Measurements from ENCODE around the gene HABP2. TPM values are rescaled to one million over a fixed set of nuclear protein-coding genes. Genes with fewer than 3 reads are reported as not detected.

The HABP2 gene
- total RNA-seq, 1 donor from 2014 or later = not detected

DNA sequence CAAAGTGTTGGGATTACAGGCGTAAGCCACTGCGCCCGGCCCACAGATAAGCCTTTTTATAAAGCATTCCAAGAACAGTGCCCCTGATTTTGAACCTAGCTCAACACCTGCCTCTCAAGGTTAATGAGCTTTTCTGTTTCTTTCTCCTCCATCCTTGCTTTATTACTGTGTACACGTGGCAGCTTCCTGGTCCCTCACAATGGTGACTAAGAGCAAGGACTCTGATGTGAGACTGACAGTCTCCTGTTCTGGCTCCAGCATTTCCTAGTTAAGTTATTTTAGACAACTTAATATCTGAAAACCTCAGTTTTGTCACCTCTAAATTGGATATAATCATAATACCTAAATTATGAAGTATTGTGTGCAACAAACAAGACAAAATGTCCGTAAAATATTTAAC, 9.9 kb downstream of the HABP2 start:
- H3K27me3 Mint-ChIP-seq (ENCODE audit: unreplicated experiment) = peaks cover 8% of the 10 kb centered on the region
- H3K9me3 Mint-ChIP-seq (ENCODE audit: unreplicated experiment) = peaks cover 6% of the 10 kb centered on the region
- no peaks in the 10 kb centered on the region for H3K4me1 Mint-ChIP-seq (ENCODE audit: low read depth, unreplicated experiment)
- TF ChIP-seq CTCF (IDR thresholded peaks at IDR 0.05; ENCODE audit: partially characterized antibody, unreplicated experiment) = no peak
- H3K36me3 Mint-ChIP-seq (ENCODE audit: unreplicated experiment) = peaks cover 5% of the 10 kb centered on the region
- DNase-seq = no peak
- H3K4me3 Mint-ChIP-seq (ENCODE audit: unreplicated experiment) = no peak overlapping the region
- H3K27ac Mint-ChIP-seq (ENCODE audit: unreplicated experiment) = no peak overlapping the region

- peak; percentile 88 for DNase-seq
- Mint-ChIP-seq H3K9me3 (ENCODE audit: unreplicated experiment) (peaks cover 6% of the 10 kb centered on the region), H3K4me3 (ENCODE audit: unreplicated experiment) (peak overlapping the region; percentile 67), H3K4me1 (ENCODE audit: low read depth, unreplicated experiment) (no peaks in the 10 kb centered on the region), H3K27me3 (ENCODE audit: unreplicated experiment) (peaks cover 9% of the 10 kb centered on the region), H3K36me3 (ENCODE audit: unreplicated experiment) (peaks cover 10% of the 10 kb centered on the region), H3K27ac (ENCODE audit: unreplicated experiment) (no peak overlapping the region)
- TF ChIP-seq CTCF (IDR thresholded peaks at IDR 0.05; ENCODE audit: partially characterized antibody, unreplicated experiment) = peak; percentile 99
Observed at GRCh38 chr10:113563306-113564088, 10.6 kb downstream of the HABP2 start.

DNA sequence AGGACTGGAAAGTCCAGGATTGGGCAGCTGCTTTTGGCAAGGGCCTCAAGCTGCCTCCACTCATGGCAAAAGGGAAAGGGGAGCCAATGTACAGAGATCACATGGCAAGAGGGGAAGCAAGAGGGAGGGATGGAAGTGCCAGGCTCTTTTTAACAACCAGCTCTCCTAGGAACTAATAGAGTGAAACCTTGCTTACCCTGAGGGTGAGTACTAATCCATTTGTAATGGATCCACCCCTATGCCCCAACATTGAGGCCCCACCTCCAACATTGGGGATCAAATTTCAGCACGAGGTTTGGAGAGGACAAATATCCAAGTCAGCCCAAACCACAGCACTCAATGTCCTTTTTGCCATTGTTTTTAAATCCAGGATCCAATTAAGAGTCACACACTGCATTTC, 12.5 kb downstream of the HABP2 start:
- Mint-ChIP-seq H3K27me3 (ENCODE audit: unreplicated experiment) (peaks cover 7% of the 10 kb centered on the region), H3K27ac (ENCODE audit: unreplicated experiment) (no peak overlapping the region), H3K4me3 (ENCODE audit: unreplicated experiment) (no peak overlapping the region), H3K4me1 (ENCODE audit: low read depth, unreplicated experiment) (no peaks in the 10 kb centered on the region), H3K36me3 (ENCODE audit: unreplicated experiment) (peaks cover 9% of the 10 kb centered on the region), H3K9me3 (ENCODE audit: unreplicated experiment) (peaks cover 6% of the 10 kb centered on the region)
- TF ChIP-seq CTCF (IDR thresholded peaks at IDR 0.05; ENCODE audit: partially characterized antibody, unreplicated experiment) = no peak
- no peak for DNase-seq

DNA sequence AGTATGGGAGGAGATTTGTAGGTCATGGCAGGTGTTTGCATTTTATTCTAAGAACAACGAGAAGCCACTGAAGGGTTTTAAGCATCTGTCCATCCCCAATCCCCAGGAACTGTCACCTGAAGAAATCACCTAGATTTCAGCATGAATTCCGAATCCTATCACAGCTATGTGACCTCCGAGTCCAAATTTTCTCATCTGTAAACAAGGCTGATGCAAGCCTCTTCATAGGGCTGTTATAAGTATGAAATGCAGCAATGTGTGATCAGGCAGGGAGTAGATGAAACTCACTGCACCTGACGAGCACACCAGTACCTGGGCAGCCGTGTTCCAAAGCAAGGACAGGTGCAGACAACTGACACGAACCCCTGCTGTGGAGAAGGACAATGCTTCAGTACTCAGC, 14.0 kb downstream of the HABP2 start:
- H3K9me3 Mint-ChIP-seq (ENCODE audit: unreplicated experiment) = peaks cover 2% of the 10 kb centered on the region
- DNase-seq = no peak
- H3K27ac Mint-ChIP-seq (ENCODE audit: unreplicated experiment) = no peak overlapping the region
- H3K4me3 Mint-ChIP-seq (ENCODE audit: unreplicated experiment) = no peak overlapping the region
- H3K27me3 Mint-ChIP-seq (ENCODE audit: unreplicated experiment) = peaks cover 4% of the 10 kb centered on the region
- H3K36me3 Mint-ChIP-seq (ENCODE audit: unreplicated experiment) = peaks cover 4% of the 10 kb centered on the region
- no peaks in the 10 kb centered on the region for H3K4me1 Mint-ChIP-seq (ENCODE audit: low read depth, unreplicated experiment)
- TF ChIP-seq CTCF (IDR thresholded peaks at IDR 0.05; ENCODE audit: partially characterized antibody, unreplicated experiment) = no peak

DNA sequence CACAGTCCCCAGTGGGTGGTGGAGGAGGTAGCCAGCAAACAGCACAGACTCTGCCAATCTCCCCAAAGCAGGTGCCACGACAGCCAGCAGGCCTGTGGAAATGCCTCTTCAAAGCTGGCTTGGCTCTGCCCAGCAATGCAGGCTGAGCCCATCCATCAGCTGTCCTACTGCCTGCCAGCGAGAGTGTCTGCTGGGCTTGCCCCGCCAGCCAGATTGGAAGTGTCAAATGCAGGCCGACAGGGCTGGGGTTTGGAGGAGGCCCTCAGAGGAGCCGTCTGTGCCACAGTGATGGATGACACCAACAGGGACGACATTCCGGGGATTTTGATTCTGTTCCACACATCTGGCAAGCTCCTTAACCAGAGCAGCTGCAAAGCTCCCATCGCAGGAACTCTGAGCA, 16.7 kb downstream of the HABP2 start:
- Mint-ChIP-seq H3K9me3 (ENCODE audit: unreplicated experiment) (no peaks in the 10 kb centered on the region), H3K4me1 (ENCODE audit: low read depth, unreplicated experiment) (no peaks in the 10 kb centered on the region), H3K27ac (ENCODE audit: unreplicated experiment) (no peak overlapping the region), H3K4me3 (ENCODE audit: unreplicated experiment) (no peak overlapping the region), H3K27me3 (ENCODE audit: unreplicated experiment) (peaks cover 6% of the 10 kb centered on the region), H3K36me3 (ENCODE audit: unreplicated experiment) (peaks cover 4% of the 10 kb centered on the region)
- TF ChIP-seq CTCF (IDR thresholded peaks at IDR 0.05; ENCODE audit: partially characterized antibody, unreplicated experiment) = no peak
- no peak for DNase-seq
